ENCODE measurements around the gene YPEL3.

YPEL3 gene

GRCh38 chr16:30052671-30053372 lies 43.2 kb downstream of the YPEL3 start (continued):
- TF ChIP-seq HOXC10 (CRISPR knock-in tag; IDR thresholded peaks at IDR 0.05) (peak; percentile 98; the same call in 1 of the 2 replicates), ZBTB21 (tag by site-specific recombination; IDR thresholded peaks at IDR 0.05) (peak; percentile 77; the same call in 1 of the 2 replicates), MYNN (tag by site-specific recombination; IDR thresholded peaks at IDR 0.05; ENCODE audit: borderline replicate concordance) (peak; percentile 41), ZNF362 (tag by site-specific recombination; IDR thresholded peaks at IDR 0.05) (no peak), ZNF354C (tag by site-specific recombination; IDR thresholded peaks at IDR 0.05; ENCODE audit: borderline replicate concordance, low read depth) (peak; percentile 99), HOXD13 (CRISPR knock-in tag; IDR thresholded peaks at IDR 0.05; ENCODE audit: borderline replicate concordance) (no peak), ZBTB6 (tag by site-specific recombination; IDR thresholded peaks at IDR 0.05) (peak; percentile 63; the same call in 1 of the 2 replicates), ZBTB11 (tag by site-specific recombination; conservative IDR thresholded peaks at IDR 0.05; ENCODE audit: low read depth) (peak; percentile 93), ZNF677 (tag by site-specific recombination; IDR thresholded peaks at IDR 0.05) (no peak), ZNF560 (tag by site-specific recombination; IDR thresholded peaks at IDR 0.05; ENCODE audit: borderline replicate concordance) (peak; percentile 99), ELK4 (IDR thresholded peaks at IDR 0.05; ENCODE audit: borderline replicate concordance, low read depth, low read length) (no peak), PATZ1 (tag by site-specific recombination; IDR thresholded peaks at IDR 0.05) (peak; percentile 84), ZNF292 (tag by site-specific recombination; IDR thresholded peaks at IDR 0.05; ENCODE audit: borderline replicate concordance, low read depth) (peak; percentile 99), ZNF626 (tag by site-specific recombination; IDR thresholded peaks at IDR 0.05) (no peak), ZNF768 (tag by site-specific recombination; IDR thresholded peaks at IDR 0.05) (no peak), ZNF621 (tag by site-specific recombination; IDR thresholded peaks at IDR 0.05) (no peak), GLI4 (tag by site-specific recombination; IDR thresholded peaks at IDR 0.05) (no peak), ZNF791 (tag by site-specific recombination; IDR thresholded peaks at IDR 0.05) (peak; percentile 87), ZNF664 (tag by site-specific recombination; IDR thresholded peaks at IDR 0.05) (peak; percentile 96), ZNF202 (tag by site-specific recombination; IDR thresholded peaks at IDR 0.05; ENCODE audit: borderline replicate concordance) (peak; percentile 100), ZNF558 (tag by site-specific recombination; IDR thresholded peaks at IDR 0.05) (peak; percentile 95), ZNF837 (tag by site-specific recombination; IDR thresholded peaks at IDR 0.05) (no peak), SCRT1 (tag by site-specific recombination; IDR thresholded peaks at IDR 0.05; ENCODE audit: borderline replicate concordance) (no peak), ZNF544 (tag by site-specific recombination; IDR thresholded peaks at IDR 0.05) (no peak), ZNF133 (tag by site-specific recombination; IDR thresholded peaks at IDR 0.05) (0 out of 2 replicates have a peak, but pooled peaks have one; percentile 6), ZNF701 (tag by site-specific recombination; IDR thresholded peaks at IDR 0.05) (no peak), ZFP37 (tag by site-specific recombination; IDR thresholded peaks at IDR 0.05) (peak; percentile 83), ZNF391 (tag by site-specific recombination; IDR thresholded peaks at IDR 0.05; ENCODE audit: borderline replicate concordance, low read depth) (peak; percentile 95; the same call in 1 of the 2 replicates), ZNF776 (tag by site-specific recombination; IDR thresholded peaks at IDR 0.05; ENCODE audit: borderline replicate concordance) (no peak), ZNF2 (tag by site-specific recombination; IDR thresholded peaks at IDR 0.05) (peak; percentile 92), KLF10 (tag by site-specific recombination; IDR thresholded peaks at IDR 0.05) (no peak), ZNF521 (tag by site-specific recombination; IDR thresholded peaks at IDR 0.05) (no peak)

All from HEK293 (cell line).